ENCODE data around the gene RHD.
"Not testable (repeated sequence)": the region's sequence is repeated elsewhere in the genome, so short reads cannot be mapped to it uniquely, and the experiment has no call there.

Gene RHD

GRCh38 chr1:25266554-25267287 is 5.6 kb upstream of the RHD start:
- H3K4me3 ChIP-seq (ENCODE audit: low read depth in 1 of 2, low read length in 2 of 2), result peak overlapping the region in 1 of 2 donors; percentile 27
- not testable (repeated sequence) for H3K36me3 ChIP-seq (ENCODE audit: insufficient read depth, low read length); H3K9ac ChIP-seq (ENCODE audit: low read length); H3K9me3 ChIP-seq (ENCODE audit: low read length); H3K27ac ChIP-seq (ENCODE audit: low read depth, low read length); H3K27me3 ChIP-seq (ENCODE audit: control insufficient read depth in 1 of 2, insufficient read depth in 2 of 2, low read length in 2 of 2); H3K4me1 ChIP-seq (ENCODE audit: insufficient read depth, low read length)

- not testable (repeated sequence) for H3K4me1 ChIP-seq (ENCODE audit: insufficient read depth, low read length); H3K36me3 ChIP-seq (ENCODE audit: insufficient read depth, low read length); H3K4me3 ChIP-seq (ENCODE audit: low read depth in 1 of 2, low read length in 2 of 2); H3K27ac ChIP-seq (ENCODE audit: low read depth, low read length); H3K9ac ChIP-seq (ENCODE audit: low read length); H3K27me3 ChIP-seq (ENCODE audit: control insufficient read depth in 1 of 2, insufficient read depth in 2 of 2, low read length in 2 of 2); H3K9me3 ChIP-seq (ENCODE audit: low read length)
These were observed 4.8 kb upstream of the RHD start for GRCh38 chr1:25267288-25268142.

- H3K4me3 ChIP-seq (ENCODE audit: low read depth in 1 of 2, low read length in 2 of 2); H3K9me3 ChIP-seq (ENCODE audit: low read length); H3K9ac ChIP-seq (ENCODE audit: low read length); H3K4me1 ChIP-seq (ENCODE audit: insufficient read depth, low read length); H3K27ac ChIP-seq (ENCODE audit: low read depth, low read length); H3K27me3 ChIP-seq (ENCODE audit: control insufficient read depth in 1 of 2, insufficient read depth in 2 of 2, low read length in 2 of 2); H3K36me3 ChIP-seq (ENCODE audit: insufficient read depth, low read length): not testable (repeated sequence)
These were observed 4.1 kb upstream of the RHD start for GRCh38 chr1:25268143-25268760.

GRCh38 chr1:25275648-25276047 is 3.3 kb downstream of the RHD start:
- not testable (repeated sequence) for H3K4me1 ChIP-seq (ENCODE audit: insufficient read depth, low read length); H3K27me3 ChIP-seq (ENCODE audit: control insufficient read depth in 1 of 2, insufficient read depth in 2 of 2, low read length in 2 of 2); H3K9ac ChIP-seq (ENCODE audit: low read length); H3K27ac ChIP-seq (ENCODE audit: low read depth, low read length); H3K9me3 ChIP-seq (ENCODE audit: low read length); H3K4me3 ChIP-seq (ENCODE audit: low read depth in 1 of 2, low read length in 2 of 2); H3K36me3 ChIP-seq (ENCODE audit: insufficient read depth, low read length)

- H3K4me1 ChIP-seq (ENCODE audit: insufficient read depth, low read length); H3K36me3 ChIP-seq (ENCODE audit: insufficient read depth, low read length); H3K4me3 ChIP-seq (ENCODE audit: low read depth in 1 of 2, low read length in 2 of 2); H3K27me3 ChIP-seq (ENCODE audit: control insufficient read depth in 1 of 2, insufficient read depth in 2 of 2, low read length in 2 of 2); H3K9me3 ChIP-seq (ENCODE audit: low read length); H3K27ac ChIP-seq (ENCODE audit: low read depth, low read length); H3K9ac ChIP-seq (ENCODE audit: low read length): not testable (repeated sequence)
These were observed 5.0 kb downstream of the RHD start for GRCh38 chr1:25277295-25277694.

GRCh38 chr1:25278358-25278757 is 6.0 kb downstream of the RHD start:
- H3K9ac ChIP-seq (ENCODE audit: low read length); H3K4me3 ChIP-seq (ENCODE audit: low read depth in 1 of 2, low read length in 2 of 2); H3K36me3 ChIP-seq (ENCODE audit: insufficient read depth, low read length); H3K27ac ChIP-seq (ENCODE audit: low read depth, low read length); H3K27me3 ChIP-seq (ENCODE audit: control insufficient read depth in 1 of 2, insufficient read depth in 2 of 2, low read length in 2 of 2); H3K9me3 ChIP-seq (ENCODE audit: low read length); H3K4me1 ChIP-seq (ENCODE audit: insufficient read depth, low read length): not testable (repeated sequence)

GRCh38 chr1:25278790-25279189 is 6.5 kb downstream of the RHD start:
- H3K9ac ChIP-seq (ENCODE audit: low read length); H3K27me3 ChIP-seq (ENCODE audit: control insufficient read depth in 1 of 2, insufficient read depth in 2 of 2, low read length in 2 of 2); H3K36me3 ChIP-seq (ENCODE audit: insufficient read depth, low read length); H3K27ac ChIP-seq (ENCODE audit: low read depth, low read length); H3K4me1 ChIP-seq (ENCODE audit: insufficient read depth, low read length); H3K9me3 ChIP-seq (ENCODE audit: low read length); H3K4me3 ChIP-seq (ENCODE audit: low read depth in 1 of 2, low read length in 2 of 2): not testable (repeated sequence)

- H3K9me3 ChIP-seq (ENCODE audit: low read length); H3K4me1 ChIP-seq (ENCODE audit: insufficient read depth, low read length); H3K27me3 ChIP-seq (ENCODE audit: control insufficient read depth in 1 of 2, insufficient read depth in 2 of 2, low read length in 2 of 2); H3K9ac ChIP-seq (ENCODE audit: low read length); H3K27ac ChIP-seq (ENCODE audit: low read depth, low read length); H3K4me3 ChIP-seq (ENCODE audit: low read depth in 1 of 2, low read length in 2 of 2); H3K36me3 ChIP-seq (ENCODE audit: insufficient read depth, low read length): not testable (repeated sequence)
These were observed 7.4 kb downstream of the RHD start for GRCh38 chr1:25279693-25280111.

GRCh38 chr1:25285862-25286261 is 13.6 kb downstream of the RHD start:
- not testable (repeated sequence) for H3K27ac ChIP-seq (ENCODE audit: low read depth, low read length); H3K9me3 ChIP-seq (ENCODE audit: low read length); H3K4me3 ChIP-seq (ENCODE audit: low read depth in 1 of 2, low read length in 2 of 2)

GRCh38 chr1:25287164-25287563 is 14.9 kb downstream of the RHD start:
- H3K4me1 ChIP-seq (ENCODE audit: insufficient read depth, low read length); H3K36me3 ChIP-seq (ENCODE audit: insufficient read depth, low read length); H3K4me3 ChIP-seq (ENCODE audit: low read depth in 1 of 2, low read length in 2 of 2); H3K27me3 ChIP-seq (ENCODE audit: control insufficient read depth in 1 of 2, insufficient read depth in 2 of 2, low read length in 2 of 2); H3K9me3 ChIP-seq (ENCODE audit: low read length); H3K27ac ChIP-seq (ENCODE audit: low read depth, low read length); H3K9ac ChIP-seq (ENCODE audit: low read length): not testable (repeated sequence)

More at GRCh38 chr1:25285862-25286261, 13.6 kb downstream of the RHD start:
- H3K27me3 ChIP-seq (ENCODE audit: control insufficient read depth in 1 of 2, insufficient read depth in 2 of 2, low read length in 2 of 2); H3K9ac ChIP-seq (ENCODE audit: low read length); H3K4me1 ChIP-seq (ENCODE audit: insufficient read depth, low read length); H3K36me3 ChIP-seq (ENCODE audit: insufficient read depth, low read length): not testable (repeated sequence)

- not testable (repeated sequence) for H3K27ac ChIP-seq (ENCODE audit: low read depth, low read length); H3K9ac ChIP-seq (ENCODE audit: low read length); H3K4me1 ChIP-seq (ENCODE audit: insufficient read depth, low read length); H3K4me3 ChIP-seq (ENCODE audit: low read depth in 1 of 2, low read length in 2 of 2); H3K27me3 ChIP-seq (ENCODE audit: control insufficient read depth in 1 of 2, insufficient read depth in 2 of 2, low read length in 2 of 2); H3K36me3 ChIP-seq (ENCODE audit: insufficient read depth, low read length); H3K9me3 ChIP-seq (ENCODE audit: low read length)
These were observed 16.3 kb downstream of the RHD start for GRCh38 chr1:25288573-25289101.

All from muscle layer of colon (tissue), 2 donors.